SK-N-SH (cell line): Measurements from ENCODE around the gene MYMK.

Source experiments
- CTCF ChIP-seq: fragments of 200-600 bp; sonication (generic); IDR thresholded peaks from 2 replicates; pipeline ENCODE4 v1.6.1; 2017; ENCODE audit warnings: antibody characterized with exemption, mild to moderate bottlenecking, moderate library complexity
- USF1 ChIP-seq: IDR thresholded peaks from 2 replicates; pipeline ENCODE4 v1.4.0; 2012; ENCODE audit warnings: low read depth, borderline replicate concordance
- YY1 ChIP-seq: IDR thresholded peaks from 2 replicates; pipeline ENCODE4 v1.4.0; 2012; ENCODE audit warnings: low read depth, mild to moderate bottlenecking

GRCh38 chr9:133474215-133474614, 50.5 kb downstream of the MYMK start:
- no peak for TF ChIP-seq USF1
- no peak for TF ChIP-seq YY1
- TF ChIP-seq CTCF: no peak
